Inflammatory macrophage (primary cell): Measurements from ENCODE around the gene MAP2.
"Not testable (repeated sequence)": the region's sequence is repeated elsewhere in the genome, so short reads cannot be mapped to it uniquely, and the experiment has no call there.

Source experiments
- DNase-seq, 2 donors: peaks; one replicate each; pipeline ENCODE4 v3.0.0-alpha.2; 2020 to 2022

Gene MAP2

GRCh38 chr2:209598227-209598626, 174.4 kb downstream of the MAP2 start:
- not testable (repeated sequence) for DNase-seq

- DNase-seq, result no peak
Observed at GRCh38 chr2:209600341-209601171, 176.7 kb downstream of the MAP2 start.

GRCh38 chr2:209601497-209601896, 177.7 kb downstream of the MAP2 start:
- no peak for DNase-seq

GRCh38 chr2:209602259-209602658, 178.4 kb downstream of the MAP2 start:
- no peak for DNase-seq

GRCh38 chr2:209609531-209609930, 185.7 kb downstream of the MAP2 start:
- DNase-seq, result no peak

GRCh38 chr2:209610631-209611030, 186.8 kb downstream of the MAP2 start:
- no peak for DNase-seq

GRCh38 chr2:209613649-209614305, 189.9 kb downstream of the MAP2 start:
- DNase-seq, result no peak

GRCh38 chr2:209614690-209615369, 191.0 kb downstream of the MAP2 start:
- DNase-seq, result no peak

- peak; percentile 61 to 68 for DNase-seq
Observed at GRCh38 chr2:209619782-209620181, 195.9 kb downstream of the MAP2 start.

GRCh38 chr2:209624192-209624938, 200.5 kb downstream of the MAP2 start:
- DNase-seq, result no peak

GRCh38 chr2:209629597-209629996, 205.8 kb downstream of the MAP2 start:
- no peak for DNase-seq

- DNase-seq, result no peak
Observed at GRCh38 chr2:209633911-209634310, 210.1 kb downstream of the MAP2 start.

- DNase-seq, result no peak
Observed at GRCh38 chr2:209636076-209636475, 212.2 kb downstream of the MAP2 start.

GRCh38 chr2:209637293-209637692, 213.4 kb downstream of the MAP2 start:
- DNase-seq, result no peak

- DNase-seq, result no peak
Observed at GRCh38 chr2:209638346-209638745, 214.5 kb downstream of the MAP2 start.

GRCh38 chr2:209640358-209640757, 216.5 kb downstream of the MAP2 start:
- DNase-seq, result no peak

- DNase-seq, result no peak
Observed at GRCh38 chr2:209642146-209642820, 218.4 kb downstream of the MAP2 start.

GRCh38 chr2:209644842-209645241, 221.0 kb downstream of the MAP2 start:
- no peak for DNase-seq

- DNase-seq, result no peak
Observed at GRCh38 chr2:209648714-209649113, 224.9 kb downstream of the MAP2 start.

GRCh38 chr2:209653134-209653533, 229.3 kb downstream of the MAP2 start:
- DNase-seq, result no peak

GRCh38 chr2:209661286-209661894, 237.5 kb downstream of the MAP2 start:
- DNase-seq, result no peak

GRCh38 chr2:209662021-209662420, 238.2 kb downstream of the MAP2 start:
- DNase-seq, result no peak
